NCI-H2081 treated with DMSO at 0.1 percent for 48 hours (cell line): Measurements from ENCODE around the gene ARHGAP6.

Experiments used
- DNase-seq: peaks from one replicate; lab custom pipeline; 2025; lab: John Stamatoyannopoulos, UW

The ARHGAP6 gene

DNA sequence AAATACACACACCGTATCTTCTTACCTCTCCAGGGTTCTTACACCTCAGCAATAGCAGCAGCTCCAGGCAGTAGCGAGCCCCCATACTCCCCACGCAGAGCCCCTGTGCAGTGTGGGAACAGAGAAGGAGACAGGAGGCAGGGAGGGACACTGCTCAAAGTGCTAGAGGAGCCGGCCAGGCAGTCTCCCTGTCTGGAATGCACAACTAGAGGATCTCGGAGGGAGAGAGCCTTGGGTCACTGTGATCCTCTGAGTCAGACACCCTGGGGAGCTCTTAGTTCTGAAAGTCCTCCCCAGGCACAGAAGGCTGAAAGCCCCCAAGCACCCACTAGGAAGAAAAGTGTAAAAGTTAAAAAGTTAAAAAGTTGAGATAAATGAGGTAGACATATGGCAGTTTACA lies 356.5 kb downstream of the ARHGAP6 start:
- no peak for DNase-seq

DNA sequence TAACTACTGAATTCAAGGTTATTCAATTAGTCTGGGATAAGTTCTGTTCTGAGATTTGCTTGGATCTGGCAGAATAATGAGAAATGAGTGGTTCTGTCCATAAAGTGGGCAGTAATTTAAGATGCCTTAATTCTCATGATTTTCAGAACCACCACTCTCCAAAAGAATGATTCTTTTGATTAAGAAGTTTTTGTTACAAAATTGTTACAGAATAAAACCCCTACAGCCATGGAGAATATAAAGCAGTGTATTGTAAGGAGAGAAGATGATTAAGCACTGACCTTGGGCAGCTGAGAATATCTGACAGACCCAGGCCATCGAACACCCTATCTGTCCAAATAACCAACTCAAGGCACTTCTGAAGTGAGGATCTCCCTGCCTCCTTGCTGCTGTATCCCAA lies 360.1 kb downstream of the ARHGAP6 start:
- DNase-seq = no peak

- DNase-seq = no peak
Measured at GRCh38 chrX:11304829-11305228, 360.9 kb downstream of the ARHGAP6 start.

DNA sequence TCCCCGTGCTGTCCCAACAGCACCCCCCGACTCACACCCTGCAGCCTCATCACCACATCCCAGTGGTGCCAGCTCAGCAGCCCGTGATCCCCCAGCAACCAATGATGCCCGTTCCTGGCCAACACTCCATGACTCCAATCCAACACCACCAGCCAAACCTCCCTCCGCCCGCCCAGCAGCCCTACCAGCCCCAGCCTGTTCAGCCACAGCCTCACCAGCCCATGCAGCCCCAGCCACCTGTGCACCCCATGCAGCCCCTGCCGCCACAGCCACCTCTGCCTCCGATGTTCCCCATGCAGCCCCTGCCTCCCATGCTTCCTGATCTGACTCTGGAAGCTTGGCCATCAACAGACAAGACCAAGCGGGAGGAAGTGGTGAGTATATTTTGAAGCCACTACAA lies 367.1 kb downstream of the ARHGAP6 start:
- no peak for DNase-seq

GRCh38 chrX:11296051-11296450 lies 369.7 kb downstream of the ARHGAP6 start:
- no peak for DNase-seq

- DNase-seq = no peak
Measured at GRCh38 chrX:11293113-11293512, 372.6 kb downstream of the ARHGAP6 start, which contains the start of gene AMELX. TSS of gene AMELX (plus strand) at chrX:11293413. CDS start at chrX:11294789, 1,376 bp downstream.

DNA sequence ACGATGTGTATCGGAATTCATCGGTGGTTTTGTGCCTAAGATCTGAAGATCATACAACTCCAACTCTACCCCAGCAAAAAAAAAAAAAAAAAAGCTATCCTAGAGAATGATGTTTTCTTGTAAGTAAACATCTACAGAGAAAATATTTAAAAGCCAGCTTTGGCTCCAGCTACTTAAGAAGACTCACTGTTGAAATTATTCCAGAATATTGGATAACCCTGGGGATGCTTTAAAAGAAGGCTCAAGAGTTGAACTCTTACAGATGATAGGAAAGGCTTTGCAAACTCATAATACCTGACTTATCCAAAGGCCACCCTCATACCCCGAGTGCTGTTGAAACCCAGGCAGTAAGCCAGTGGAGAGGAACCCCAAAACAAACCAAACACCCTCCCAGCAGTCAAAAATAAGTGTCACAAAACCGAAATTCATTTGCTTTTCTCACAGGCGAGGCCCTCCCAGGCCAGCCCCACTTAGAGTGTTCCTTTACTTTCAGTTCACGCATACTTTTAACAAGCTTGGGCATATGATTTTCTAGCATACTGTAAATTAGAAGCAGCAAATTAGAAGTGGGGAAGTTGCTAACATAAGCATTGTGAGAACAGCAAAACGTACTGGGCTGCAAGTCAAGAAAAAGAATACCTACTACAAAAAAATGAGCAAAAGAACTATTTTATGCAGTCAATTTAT lies 375.2 kb downstream of the ARHGAP6 start:
- no peak for DNase-seq

GRCh38 chrX:11287505-11287904 lies 378.2 kb downstream of the ARHGAP6 start:
- DNase-seq = no peak

DNA sequence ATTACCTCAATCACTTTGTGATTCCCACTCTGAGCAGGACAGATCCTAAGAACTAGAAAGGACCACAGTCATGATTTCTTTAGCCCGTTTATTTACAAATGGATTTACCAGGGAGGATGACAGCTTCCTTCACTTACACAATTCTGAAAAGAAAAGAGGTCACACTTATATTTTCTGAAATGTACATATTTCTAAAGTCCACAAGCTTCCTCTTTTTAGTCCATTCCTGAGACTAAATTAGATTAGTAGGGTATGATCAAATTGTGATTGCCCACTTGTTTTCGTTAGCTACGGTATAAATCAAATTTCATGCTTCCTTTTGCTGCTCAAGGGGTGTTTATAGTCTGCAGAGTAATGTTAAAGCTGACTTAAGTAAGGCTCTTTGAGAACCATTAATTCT lies 380.1 kb downstream of the ARHGAP6 start:
- no peak for DNase-seq

DNA sequence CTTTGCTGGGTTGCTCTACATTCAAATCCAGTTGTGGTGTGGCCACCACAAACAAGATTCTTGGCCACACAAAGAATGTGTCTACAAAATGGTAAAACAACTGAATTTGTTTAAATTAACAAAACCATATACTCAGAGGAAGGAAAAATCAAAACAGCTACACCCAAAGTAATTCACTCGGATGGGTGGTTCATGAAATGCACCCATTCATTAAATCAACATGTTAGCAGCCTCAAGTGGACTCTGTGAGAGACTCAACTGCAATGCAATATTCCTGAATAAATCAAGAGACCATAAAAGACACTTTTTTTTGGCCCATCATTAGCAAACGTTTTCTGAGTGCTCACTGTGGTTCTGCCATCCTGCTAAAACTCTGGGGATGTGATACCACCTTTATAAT lies 383.7 kb downstream of the ARHGAP6 start:
- DNase-seq = no peak

GRCh38 chrX:11273544-11273943 lies 392.2 kb downstream of the ARHGAP6 start:
- DNase-seq = no peak

DNA sequence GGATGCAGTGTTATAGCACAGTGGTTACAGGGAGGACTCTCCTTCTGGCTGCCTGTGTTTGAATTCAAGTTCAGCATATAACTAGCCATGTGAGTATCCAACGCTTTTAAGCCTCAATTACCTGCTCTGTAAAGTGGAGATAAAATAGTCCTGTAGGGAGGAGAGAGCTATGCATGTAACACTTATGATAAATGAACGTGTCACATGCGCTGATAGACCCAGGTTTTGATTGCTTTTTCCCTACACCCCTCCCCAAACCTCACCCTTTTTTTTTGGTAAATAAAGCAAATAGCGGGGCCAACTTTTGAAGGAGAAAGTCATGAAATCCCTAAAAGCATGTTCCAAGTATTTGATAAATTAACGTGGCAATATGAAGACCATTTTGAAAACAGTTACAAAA lies 392.9 kb downstream of the ARHGAP6 start:
- no peak for DNase-seq

- DNase-seq = no peak
Measured at GRCh38 chrX:11272290-11272689, 393.4 kb downstream of the ARHGAP6 start.

DNA sequence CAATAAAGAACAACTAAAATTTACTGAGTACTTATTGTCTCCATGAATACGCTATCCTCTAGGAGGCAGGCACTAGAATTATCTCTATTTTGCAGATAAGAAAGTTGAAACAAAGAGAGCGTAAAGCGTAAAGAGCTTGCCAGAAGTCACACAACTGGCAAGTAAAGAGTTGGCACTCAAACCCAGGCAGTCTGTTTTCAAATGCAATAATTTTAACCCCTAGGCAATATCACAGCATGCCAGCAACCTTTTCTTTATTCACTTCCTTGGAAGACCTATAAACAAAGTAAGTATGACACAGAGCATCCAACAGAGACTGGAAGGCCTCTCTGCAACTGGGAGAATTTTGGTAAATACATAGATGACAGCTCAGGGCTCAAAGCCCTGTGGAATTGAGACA lies 395.7 kb downstream of the ARHGAP6 start:
- DNase-seq = no peak

GRCh38 chrX:11269006-11269405 lies 396.7 kb downstream of the ARHGAP6 start:
- DNase-seq = no peak

DNA sequence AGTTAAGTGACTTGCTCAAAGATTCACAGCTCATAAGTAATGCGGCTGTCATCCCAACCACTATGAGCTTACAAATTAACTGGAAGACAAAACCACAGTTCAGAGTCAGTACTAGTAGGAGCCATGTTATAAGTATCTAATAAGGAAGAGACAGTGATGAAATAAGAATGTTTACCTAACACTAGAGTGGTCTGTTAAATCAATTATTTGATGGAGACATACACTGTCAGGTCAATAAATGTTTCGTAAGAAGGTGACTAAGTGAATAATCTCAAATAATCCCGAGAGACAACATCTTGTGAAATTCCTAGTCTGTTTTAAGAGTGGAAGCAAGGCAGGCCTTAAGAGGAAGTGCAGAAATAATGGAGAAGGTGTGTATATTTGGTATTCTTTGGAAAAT lies 398.3 kb downstream of the ARHGAP6 start:
- DNase-seq = no peak

DNA sequence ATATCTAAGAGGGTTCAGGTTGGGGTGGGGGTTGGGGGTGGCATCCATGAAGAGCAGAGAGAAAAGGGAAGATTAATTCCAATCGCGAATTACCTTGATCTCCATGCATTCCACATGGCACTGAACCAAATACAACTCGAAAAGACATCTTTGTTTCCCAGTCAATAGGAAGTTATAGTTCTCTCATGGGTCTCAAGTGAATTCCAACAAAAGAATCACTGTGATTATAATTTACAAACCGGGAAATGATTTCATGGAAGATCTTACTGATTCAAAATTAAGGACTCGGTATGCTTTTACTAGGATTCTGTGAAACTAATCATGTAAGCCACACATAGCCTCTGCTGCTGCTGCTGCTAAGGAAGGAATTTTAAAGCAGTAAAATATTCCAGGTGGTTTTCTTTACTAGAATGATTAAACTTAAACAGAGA lies 399.1 kb downstream of the ARHGAP6 start:
- DNase-seq = no peak

- DNase-seq = no peak
Measured at GRCh38 chrX:11265352-11265751, 400.4 kb downstream of the ARHGAP6 start.

DNA sequence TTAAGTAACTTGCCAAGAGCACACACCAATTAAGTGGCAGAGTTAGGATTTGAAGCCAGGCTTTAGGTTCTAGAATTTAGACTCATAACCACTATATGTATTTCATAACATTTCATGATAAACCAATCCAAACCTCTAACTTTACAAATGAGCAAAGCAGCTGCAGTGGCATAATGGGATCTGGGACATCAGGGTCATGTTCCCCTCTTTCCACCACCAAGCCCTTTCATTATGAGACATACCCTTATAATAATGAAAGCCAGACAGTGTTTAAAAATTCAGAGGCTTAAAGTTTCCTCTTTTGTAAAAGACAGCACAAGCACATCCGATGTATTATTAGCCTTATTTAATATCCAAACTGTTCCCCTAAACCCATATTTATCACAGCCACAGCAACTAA lies 400.8 kb downstream of the ARHGAP6 start:
- DNase-seq = no peak

DNA sequence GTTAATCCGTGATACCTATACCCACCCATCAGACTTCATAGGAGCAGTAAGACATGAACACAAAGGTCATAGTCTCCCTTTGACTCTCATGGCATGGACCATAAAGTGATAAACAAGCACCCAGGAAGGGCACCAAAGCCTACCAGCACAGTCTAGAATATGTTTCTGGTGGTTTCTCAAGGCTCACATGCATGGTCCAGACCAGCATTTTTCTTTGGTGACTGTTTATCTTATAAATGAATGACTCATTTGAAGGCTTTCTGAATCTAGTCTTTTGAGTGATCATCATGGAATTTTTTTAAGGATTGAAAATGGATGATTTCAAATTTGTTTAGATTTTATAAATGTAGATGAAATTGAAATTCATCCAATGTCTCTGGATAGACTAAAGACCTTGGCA lies 404.5 kb downstream of the ARHGAP6 start:
- no peak for DNase-seq

GRCh38 chrX:11259437-11259836 lies 406.3 kb downstream of the ARHGAP6 start:
- no peak for DNase-seq

GRCh38 chrX:11257711-11258110 lies 408.0 kb downstream of the ARHGAP6 start:
- no peak for DNase-seq

DNA sequence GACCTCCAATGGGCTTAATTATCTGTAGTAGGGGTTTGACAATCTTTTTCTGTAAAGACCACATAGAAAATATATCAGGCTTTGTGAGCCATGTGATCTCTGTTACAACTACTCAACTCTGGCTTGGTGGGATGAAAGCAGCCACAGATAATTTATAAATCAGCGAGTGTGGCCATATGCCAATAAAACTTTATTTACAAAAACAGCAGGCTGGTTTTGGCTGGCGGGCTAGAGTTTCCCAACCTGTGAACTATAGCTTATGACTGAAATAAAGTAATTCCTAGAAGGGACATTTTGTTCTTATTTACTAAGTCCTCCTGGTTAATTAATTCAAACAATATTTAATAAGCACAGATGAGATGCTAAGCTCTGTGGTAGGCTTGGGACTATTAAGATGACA lies 408.4 kb downstream of the ARHGAP6 start:
- DNase-seq = no peak

GRCh38 chrX:11254417-11255109 lies 411.2 kb downstream of the ARHGAP6 start:
- DNase-seq = no peak
